HG02852 (cell line): Measurements from ENCODE around the gene KIF21B.
"Not testable (repeated sequence)": the region's sequence is repeated elsewhere in the genome, so short reads cannot be mapped to it uniquely, and the experiment has no call there.

ENCODE experiments used
- ATAC-seq: cut with Tn5 transposase; IDR thresholded peaks from one replicate; pipeline ENCODE4 v1.9.1; 2021; ENCODE audit warnings: mild to moderate bottlenecking, moderate library complexity; ENCODE audit not compliant: unreplicated experiment

The KIF21B gene

GRCh38 chr1:200972985-200973742 is 50.4 kb downstream of the KIF21B start:
- ATAC-seq: no peak

- no peak for ATAC-seq
Measured at GRCh38 chr1:200971955-200972711, 51.4 kb downstream of the KIF21B start.

GRCh38 chr1:200971428-200971903 is 52.0 kb downstream of the KIF21B start:
- peak; percentile 36 for ATAC-seq

GRCh38 chr1:200970771-200971427 is 52.6 kb downstream of the KIF21B start:
- no peak for ATAC-seq

GRCh38 chr1:200969726-200970561 is 53.6 kb downstream of the KIF21B start:
- ATAC-seq: peak; percentile 82

GRCh38 chr1:200968469-200969410 is 54.8 kb downstream of the KIF21B start:
- no peak for ATAC-seq

GRCh38 chr1:200967693-200968468 is 55.6 kb downstream of the KIF21B start:
- no peak for ATAC-seq

DNA sequence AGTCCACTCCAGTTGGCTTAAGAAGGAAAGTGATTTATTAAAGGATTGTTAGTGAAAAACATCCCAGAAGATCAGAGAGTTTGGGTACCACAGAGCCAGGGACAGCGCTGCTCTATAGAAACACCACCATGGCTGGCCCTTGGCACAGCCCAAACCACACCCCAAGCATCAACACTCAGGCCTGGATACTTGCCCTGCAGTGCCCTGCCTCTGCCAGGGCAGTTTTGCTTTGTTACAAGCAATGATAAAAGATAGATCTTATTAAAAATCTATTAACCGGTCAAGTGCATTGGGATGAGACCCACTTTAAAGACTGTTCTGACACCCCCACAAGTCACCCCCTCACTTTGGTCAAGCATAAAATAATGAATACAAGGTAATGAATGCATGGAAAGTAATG is 56.6 kb downstream of the KIF21B start:
- ATAC-seq: no peak

DNA sequence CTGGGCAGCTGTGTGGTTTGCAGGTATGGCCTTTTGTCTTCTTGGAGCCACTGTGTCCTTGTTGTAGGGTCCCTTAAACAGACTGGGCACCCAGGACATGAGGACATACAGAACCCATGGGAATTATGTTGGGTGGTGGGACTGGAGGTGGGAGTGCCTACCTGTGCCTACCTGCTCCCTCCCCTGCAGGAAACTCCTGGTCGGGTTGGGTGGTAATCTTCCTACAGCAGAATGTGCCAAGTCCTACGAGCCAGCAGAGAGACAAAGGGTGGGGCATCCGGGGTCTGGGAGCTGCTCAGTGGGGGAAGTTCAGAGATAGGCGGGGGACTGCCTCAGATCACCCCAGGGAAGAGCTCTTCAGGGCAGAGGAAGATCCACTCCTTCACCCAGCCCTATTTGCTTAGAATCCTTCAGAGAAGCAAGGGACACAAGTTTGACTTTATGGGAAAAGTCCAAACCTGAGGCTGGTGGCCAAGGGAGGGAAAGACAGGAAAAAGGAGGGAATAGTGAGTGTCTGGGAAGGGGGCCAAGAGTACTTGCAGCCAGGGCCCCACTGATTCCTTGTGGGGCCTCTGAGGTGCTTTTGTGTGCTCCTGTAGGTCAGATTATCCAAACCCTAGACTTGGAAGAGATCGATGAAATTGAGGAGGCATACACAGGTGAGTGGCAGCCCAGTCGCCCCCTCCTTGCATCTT is 58.3 kb downstream of the KIF21B start:
- ATAC-seq: no peak

DNA sequence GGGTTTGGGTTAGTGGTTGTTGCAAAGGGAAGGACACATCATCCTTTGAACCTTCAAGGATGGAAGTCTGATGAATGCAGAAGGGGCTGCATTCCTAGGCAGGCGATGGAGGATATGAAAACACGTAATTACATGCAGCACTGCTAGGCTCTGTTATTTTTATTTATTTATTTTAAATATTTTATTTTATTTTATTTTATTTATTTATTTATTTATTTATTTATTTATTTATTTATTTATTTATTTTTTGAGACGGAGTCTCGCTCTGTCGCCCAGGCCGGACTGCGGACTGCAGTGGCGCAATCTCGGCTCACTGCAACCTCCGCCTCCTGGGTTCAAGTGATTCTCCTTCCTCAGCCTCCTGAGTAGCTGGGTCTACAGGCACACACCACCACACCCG is 59.6 kb downstream of the KIF21B start:
- ATAC-seq: not testable (repeated sequence)

- ATAC-seq: no peak
Measured at GRCh38 chr1:200963076-200963475, 60.4 kb downstream of the KIF21B start.

GRCh38 chr1:200962631-200963030 is 60.9 kb downstream of the KIF21B start:
- no peak for ATAC-seq

DNA sequence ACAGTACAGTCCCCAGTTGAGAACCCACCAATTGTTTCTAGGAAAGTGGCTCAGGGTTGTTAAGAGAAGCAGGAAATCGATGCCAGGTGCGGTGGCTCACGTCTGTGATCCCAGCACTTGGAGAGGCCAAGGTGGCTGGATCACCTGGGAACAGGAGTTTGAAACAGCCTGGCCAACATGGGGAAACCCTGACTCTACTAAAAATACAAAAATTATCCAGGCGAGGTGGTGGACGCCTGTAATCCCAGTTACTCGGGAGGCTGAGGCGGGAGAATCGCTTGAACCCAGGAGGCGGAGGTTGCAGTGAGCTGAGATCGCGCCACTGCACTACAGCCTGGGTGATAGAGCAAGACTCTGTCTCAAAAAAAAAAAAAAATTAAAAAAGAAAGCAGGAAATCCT is 61.4 kb downstream of the KIF21B start:
- ATAC-seq: not testable (repeated sequence)

DNA sequence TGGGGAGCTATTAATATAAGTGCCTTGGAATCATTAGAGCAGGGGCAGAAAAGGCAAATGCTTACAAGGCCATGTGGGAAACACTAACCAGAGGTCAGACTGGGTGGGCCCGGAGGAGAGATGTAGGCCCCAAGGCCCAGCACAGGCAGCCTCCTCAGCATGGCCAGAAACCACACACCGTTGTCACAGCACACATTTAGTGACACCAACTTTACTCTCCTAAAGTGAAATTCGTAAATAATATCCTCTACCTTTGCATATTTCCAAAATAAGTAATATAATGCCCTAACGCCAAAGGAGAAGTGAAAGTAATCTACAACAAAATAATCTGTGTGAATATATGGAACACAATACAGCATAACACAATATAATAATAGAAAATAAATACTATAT is 62.6 kb downstream of the KIF21B start:
- no peak for ATAC-seq

- no peak for ATAC-seq
Measured at GRCh38 chr1:200960236-200960947, 63.1 kb downstream of the KIF21B start.

- ATAC-seq: no peak
Measured at GRCh38 chr1:200959411-200959921, 64.0 kb downstream of the KIF21B start.

- ATAC-seq: no peak
Measured at GRCh38 chr1:200958597-200958996, 64.9 kb downstream of the KIF21B start.
